GM19438 (cell line): ENCODE results near the gene MBIP.
"Not testable (repeated sequence)": the region's sequence is repeated elsewhere in the genome, so short reads cannot be mapped to it uniquely, and the experiment has no call there.

Experiments
- ATAC-seq: cut with Tn5 transposase; IDR thresholded peaks from one replicate; pipeline ENCODE4 v1.9.1; 2021; ENCODE audit warnings: low read depth; ENCODE audit not compliant: unreplicated experiment

The MBIP gene, protein sequence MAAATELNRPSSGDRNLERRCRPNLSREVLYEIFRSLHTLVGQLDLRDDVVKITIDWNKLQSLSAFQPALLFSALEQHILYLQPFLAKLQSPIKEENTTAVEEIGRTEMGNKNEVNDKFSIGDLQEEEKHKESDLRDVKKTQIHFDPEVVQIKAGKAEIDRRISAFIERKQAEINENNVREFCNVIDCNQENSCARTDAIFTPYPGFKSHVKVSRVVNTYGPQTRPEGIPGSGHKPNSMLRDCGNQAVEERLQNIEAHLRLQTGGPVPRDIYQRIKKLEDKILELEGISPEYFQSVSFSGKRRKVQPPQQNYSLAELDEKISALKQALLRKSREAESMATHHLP

DNA sequence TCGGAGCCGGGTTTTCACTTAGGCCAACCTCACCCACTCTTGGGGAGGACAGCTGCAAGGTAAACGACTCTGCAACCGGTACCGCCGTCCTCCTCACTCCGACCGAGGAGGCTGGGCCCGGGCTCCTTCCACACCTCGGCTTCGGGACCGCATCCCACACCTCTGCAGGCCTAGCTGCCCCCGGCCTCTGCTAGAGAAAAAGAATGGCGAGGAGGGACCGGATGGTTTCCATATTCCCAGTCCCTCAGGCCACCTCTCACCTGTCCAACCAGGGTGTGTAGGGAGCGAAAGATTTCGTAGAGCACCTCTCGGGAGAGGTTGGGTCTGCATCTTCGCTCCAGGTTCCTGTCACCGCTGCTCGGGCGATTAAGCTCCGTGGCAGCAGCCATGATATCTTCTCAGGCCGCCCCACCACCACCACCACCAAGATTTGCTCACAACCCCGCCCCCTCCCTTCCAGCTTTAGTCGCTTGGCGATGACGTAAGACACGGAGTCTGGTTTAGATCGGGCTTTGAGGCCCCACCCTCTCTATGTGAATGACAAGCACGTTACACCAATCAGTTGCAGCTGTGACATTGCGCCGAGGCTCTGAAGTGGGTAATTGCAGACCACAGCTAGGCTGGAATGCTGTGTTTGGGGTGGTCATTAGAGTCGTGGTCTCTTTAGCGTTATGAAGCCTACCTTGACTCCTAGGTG lies at the start of gene MBIP:
MBIP (minus strand) TSS at position 438 of the 697 bp plus-strand sequence; CDS start at position 389, 49 bp downstream.
- peak; percentile 95 for ATAC-seq

DNA sequence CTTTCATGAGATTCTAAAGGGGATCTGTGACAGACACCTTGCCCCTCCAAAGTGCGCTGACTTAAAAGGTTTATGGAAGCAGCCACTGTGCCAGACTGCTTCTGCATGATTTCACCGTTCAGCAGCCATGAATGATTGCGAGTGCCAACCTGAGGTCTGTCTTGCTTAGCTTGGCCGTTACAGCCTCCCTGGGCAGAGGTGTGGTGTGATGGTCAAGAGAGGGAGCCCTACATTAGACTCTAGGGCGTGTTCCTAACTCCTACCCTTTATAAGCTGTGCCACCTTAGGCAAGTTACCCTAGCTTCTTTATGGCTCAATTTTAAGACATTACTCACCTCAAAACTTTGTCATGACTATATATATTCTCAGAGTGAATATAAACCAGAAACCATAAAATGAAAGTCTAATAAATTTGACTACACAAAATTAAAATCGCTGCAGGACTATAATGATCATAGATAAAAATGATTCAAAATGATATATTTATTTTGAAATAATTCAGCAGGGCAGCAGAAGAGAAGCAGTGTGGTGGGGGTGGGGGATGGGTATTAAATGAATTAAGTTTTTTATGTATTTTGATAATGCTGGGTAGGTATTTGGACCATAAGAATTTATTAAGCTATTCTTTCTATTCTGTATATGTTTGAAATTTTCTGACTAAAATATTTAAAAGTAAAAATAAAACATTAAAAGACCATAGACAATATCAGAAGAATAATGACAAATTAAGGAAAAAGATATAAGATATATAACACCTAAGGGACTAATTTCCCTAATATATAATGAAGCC lies 47.7 kb upstream of the MBIP start:
- ATAC-seq: no peak

GRCh38 chr14:36365766-36366165 lies 45.3 kb upstream of the MBIP start:
- no peak for ATAC-seq

- ATAC-seq: no peak
Measured at GRCh38 chr14:36363704-36364103, 43.3 kb upstream of the MBIP start.

DNA sequence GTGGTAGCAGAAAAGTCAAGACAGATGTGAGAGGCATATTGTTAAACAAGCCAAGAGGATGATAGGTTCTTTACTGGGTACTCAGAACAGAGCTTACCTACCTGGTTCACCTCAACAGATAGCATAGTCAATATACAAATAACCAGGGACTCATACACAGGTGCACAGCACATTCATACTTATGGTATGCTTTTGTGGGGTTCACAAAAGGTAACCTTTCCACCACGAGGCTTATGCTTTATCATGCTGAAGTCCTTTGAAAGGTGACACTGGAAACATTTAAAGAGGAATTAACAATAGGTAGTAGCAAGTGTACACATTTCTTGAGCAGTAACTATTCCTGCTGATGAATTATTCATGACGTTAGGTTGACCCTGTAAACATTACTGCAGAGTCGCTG lies 42.2 kb upstream of the MBIP start:
- ATAC-seq: no peak

DNA sequence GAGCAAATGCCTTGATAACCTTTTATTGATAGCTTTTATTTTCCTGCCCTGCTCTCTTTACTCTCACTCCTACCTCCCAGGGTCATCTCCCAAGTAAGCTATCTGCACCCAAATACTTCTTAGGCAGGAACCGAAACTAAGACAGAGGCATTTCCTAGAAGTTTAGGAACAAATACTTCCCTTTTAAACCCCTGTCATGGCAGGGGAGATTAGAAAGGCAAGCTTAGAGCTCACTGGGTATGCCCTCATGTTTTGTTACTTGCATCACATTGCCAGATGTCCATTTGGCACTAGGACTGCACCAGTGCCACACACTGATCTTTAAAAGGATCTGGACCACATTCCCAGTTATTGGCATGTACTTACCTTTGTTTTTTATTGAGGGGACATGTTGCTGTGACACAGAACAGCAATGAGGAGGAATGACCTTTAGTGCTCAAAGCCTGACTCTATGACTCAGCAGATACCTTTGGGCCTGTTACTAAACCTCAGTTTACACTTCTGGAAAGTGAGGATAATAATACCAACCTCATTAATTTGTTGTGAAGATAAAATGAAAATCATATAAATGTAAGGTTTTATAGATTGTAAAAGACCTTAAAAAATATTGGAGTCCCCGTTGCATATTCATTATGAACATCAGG lies 40.9 kb upstream of the MBIP start:
- ATAC-seq: no peak

GRCh38 chr14:36356862-36357261 lies 36.4 kb upstream of the MBIP start:
- ATAC-seq: no peak

GRCh38 chr14:36346052-36346451 lies 25.6 kb upstream of the MBIP start:
- no peak for ATAC-seq

- ATAC-seq: no peak
Measured at GRCh38 chr14:36344211-36344610, 23.8 kb upstream of the MBIP start.

DNA sequence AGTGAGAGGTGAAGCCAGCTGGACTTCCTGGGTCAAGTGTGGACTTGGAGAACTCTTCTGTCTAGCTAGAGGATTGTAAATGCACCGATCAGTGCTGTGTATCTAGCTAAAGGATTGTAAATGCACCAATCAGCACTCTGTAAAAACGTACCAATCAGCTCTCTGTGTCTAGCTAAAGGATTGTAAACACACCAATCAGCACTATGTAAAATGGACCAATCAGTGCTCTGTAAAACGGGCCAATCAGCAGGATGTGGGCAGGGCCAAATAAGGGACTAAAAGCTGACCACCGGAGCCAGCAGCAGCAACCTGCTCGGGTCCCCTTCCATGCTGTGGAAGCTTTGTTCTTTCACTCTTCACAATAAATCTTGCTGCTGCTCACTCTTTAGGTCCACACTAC lies 21.4 kb upstream of the MBIP start:
- ATAC-seq: not testable (repeated sequence)

GRCh38 chr14:36340276-36340890 lies 19.9 kb upstream of the MBIP start:
- ATAC-seq: no peak

- ATAC-seq: no peak
Measured at GRCh38 chr14:36339816-36340215, 19.4 kb upstream of the MBIP start.

GRCh38 chr14:36333119-36333518 lies 12.7 kb upstream of the MBIP start:
- no peak for ATAC-seq

- ATAC-seq: not testable (repeated sequence)
Measured at GRCh38 chr14:36327573-36327972, 7.1 kb upstream of the MBIP start.

GRCh38 chr14:36325853-36326252 lies 5.4 kb upstream of the MBIP start:
- no peak for ATAC-seq

- ATAC-seq: no peak
Measured at GRCh38 chr14:36324897-36325296, 4.5 kb upstream of the MBIP start.

GRCh38 chr14:36320897-36321381 lies 502 bp upstream of the MBIP start:
- ATAC-seq: peak; percentile 25

GRCh38 chr14:36319899-36320199 lies 588 bp downstream of the MBIP start:
- no peak for ATAC-seq

GRCh38 chr14:36317650-36318049 lies 2.8 kb downstream of the MBIP start:
- no peak for ATAC-seq

GRCh38 chr14:36316131-36316530 lies 4.3 kb downstream of the MBIP start:
- no peak for ATAC-seq
